Measurements from ENCODE around the gene CLIC3.

CLIC3 gene

DNA sequence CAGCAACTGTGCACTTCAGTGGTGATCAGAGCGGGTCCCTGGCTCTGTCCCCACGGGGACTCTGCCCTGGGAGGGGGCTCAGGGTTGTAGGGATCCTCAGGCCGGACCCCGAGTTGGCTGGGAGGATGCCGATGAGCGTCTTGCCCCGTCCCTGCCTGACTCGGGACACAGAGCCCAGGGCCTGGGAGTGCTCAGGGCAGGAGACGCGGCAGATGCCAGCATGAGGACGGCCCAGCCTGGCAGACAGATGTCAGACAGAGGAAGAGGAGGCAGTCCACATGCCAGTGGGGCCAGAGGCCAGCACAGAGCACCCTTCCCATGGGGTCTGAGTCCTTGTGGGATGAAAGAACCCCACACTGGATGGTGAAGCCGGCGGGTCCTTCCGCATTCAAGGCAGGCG lies 33.0 kb downstream of the CLIC3 start:
- DNase-seq = no peak

DNA sequence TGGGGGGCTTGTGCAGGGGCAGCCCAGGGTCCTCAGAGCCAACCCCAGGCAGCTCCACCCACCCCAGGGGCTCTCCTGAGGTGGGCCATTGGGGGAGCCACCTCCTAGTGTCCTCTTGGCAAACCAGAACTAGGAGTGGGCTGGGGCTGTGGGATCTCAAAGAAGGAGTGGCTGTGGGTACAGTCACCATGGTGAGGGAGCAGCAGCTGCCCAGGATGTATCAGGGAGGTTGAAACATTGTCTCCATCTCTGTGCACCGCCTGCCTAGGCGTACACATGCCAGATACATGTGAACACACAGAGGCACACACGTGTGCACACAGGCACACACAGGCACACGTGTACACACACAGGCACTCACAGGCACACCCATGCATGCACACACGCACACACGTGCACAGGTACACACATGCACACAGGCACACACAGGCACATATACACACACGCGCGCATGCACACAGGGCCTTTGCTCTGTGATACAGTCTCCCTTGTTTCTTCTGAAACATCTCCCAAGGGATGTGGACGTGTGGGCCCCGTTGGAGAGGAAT lies 33.6 kb downstream of the CLIC3 start:
- no peak for DNase-seq

DNA sequence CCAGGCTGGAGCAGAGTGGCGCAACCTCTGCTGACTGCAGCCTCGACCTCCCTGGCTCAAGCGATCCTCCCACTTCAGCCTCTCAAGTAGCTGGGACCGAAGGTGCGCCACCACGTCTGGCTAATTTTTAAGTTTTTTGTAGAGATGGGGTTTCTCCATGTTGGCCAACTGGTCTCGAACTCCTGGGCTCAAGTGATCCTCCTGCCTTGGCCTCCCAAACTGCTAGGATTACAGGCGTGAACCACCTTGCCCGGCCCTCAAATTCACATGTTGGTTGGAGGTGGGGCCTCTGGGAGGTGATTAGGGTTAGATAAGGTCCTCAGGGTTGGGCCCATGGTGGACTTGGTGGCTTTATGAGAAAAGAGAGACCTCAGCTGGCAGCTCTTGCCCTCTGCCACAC lies 34.2 kb downstream of the CLIC3 start:
- no peak for DNase-seq

DNA sequence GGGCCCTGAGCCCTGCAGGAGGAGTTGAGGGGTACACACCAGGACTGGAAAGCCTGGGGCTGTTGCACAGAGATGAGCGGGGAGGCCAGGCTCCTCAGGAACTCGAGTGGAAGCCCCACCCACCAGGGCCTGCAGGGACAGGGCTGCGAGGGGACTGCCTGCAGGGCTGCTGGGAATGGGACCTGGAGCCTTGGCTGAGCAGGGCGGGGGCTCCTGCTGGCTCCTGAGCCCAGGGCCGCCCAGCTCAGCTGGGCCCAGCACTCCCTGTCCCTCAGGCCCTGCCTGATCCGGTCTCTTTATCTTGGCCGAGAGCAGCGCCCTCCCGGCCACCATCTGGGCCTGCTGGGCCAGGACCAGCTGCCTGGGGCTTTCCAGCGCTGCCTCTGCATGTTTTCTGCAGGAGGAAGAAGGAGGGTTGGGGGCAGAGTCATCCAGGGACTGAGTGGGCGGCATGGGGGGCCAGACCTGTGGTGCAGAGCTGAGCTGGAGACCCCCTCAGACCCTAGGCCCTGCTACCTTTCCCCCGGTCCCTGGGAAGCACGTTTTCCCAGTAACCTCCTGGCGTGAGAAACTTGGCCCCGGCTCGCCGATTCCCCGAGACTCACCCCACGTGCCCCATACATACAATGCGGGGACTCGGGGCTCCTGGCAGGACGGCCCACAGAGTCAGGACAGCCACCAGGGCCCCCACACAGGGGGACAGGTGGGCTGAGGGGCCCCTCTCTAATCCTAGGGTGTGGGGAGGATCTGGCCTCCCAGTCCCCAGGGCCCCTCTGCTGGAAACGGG lies 34.9 kb downstream of the CLIC3 start:
- no peak for DNase-seq

DNA sequence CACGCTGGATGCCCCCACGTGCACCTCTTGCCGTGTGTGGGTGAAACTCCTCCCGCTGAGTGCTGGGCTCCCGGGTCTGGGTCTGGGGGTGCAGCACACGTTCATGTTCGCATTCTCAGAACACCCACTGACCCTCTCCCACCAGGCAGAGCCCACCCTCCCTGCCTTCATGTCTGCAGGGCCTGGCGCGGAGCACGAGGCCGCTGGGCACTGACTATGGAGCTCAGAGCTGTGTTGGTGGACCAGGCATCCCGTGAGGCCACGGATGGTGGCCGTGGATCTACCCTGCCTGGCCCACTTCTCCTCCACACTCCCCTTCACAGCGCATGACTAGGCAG lies 35.5 kb downstream of the CLIC3 start:
- DNase-seq = no peak

DNA sequence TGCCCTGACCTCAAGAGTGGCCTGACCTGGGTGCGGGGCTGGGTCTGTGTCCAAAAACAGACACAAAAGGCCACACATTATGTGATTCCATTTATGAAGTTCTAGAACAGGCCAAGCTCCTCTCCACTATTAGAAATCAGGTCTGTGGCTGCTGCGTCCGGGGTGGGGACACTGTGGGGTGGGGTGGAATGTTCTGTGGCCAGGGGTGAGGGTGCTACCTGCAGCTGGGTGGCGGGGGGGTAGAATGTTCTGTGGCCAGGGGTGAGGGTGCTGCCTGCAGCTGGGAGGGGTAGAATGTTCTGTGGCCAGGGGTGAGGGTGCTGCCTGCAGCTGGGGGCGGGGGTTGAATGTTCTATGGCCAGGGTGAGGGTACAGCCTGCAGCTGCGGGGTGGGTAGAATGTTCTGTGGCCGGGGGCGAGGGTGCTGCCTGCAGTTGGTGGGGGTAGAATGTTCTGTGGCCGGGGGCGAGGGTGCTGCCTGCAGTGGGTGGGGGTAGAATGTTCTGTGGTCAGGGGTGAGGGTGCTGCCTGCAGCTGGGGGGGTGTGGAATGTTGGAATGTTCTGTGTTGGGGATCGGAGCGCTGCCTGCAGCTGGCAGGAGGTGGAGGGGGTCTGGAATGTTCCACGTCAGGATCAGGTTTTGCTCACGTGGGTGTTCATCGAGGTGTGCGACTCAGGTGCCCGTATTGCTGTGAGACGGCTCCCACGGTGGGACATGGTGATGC lies 36.0 kb downstream of the CLIC3 start:
- no peak for DNase-seq

DNA sequence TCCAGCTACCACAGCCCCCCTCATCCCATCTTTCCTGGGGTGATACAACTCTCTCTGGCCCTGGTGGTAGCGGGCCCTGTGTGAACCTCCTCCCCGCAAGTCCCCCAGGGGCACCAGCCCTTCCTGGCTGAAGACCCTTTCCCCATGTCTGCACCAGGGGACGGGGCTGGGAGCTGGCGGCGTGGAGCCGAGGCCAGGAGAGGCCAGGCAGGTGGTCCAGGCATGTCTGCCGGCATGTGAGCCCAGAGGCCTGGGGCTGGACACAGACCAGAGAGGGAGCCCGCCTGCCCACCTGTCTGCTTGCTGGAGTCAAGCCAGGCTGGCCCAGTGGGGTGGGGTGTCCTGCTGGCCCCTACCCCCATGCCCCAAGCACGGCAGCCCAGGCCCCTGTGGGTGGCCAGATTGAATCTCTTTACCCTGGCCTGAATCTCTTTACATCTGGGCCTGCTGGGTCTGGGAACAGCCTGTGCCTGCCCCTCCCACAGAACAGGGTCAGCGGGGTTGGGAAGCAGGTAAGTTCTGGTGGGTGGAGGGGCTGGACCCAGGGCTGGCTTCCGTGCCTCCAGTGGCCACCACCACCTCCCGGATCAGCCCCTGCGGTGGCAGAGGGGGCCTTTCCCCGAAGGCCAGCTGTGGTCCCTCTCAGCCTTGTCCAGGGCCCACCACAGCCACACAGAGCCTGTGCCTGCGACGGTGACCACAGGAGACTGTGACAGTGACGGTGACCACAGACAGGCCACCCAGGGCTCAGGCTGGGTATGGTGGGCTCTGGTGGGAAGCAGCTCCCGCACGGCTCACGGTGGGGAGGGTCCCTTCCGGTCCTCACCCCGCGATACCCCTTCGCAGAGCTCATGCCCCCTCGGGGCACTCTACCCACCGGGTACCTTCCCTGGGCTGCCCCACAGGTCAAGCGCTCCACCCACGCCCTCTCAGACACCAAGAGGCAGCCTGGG lies 37.2 kb downstream of the CLIC3 start:
- DNase-seq = no peak

DNA sequence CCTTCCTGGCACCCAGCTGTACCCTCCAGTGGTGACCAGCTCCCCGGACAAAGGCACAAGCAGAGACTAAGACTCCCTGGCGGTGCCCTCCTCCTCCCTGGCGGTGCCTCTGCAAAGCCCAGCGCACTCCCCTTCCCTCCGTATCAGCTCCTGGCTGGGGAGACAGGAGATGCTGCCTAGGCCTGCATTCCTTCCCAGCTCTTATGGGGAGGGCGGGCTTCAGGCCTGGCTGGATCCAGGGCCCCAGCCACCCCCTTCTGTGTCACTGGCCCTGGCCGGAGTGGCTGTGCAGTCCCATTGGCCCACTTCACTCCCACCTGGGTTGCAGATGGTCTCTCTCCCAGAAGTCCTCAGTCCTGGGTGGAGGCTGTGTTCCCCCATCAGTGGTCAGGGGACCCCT lies 37.9 kb downstream of the CLIC3 start:
- no peak for DNase-seq

DNA sequence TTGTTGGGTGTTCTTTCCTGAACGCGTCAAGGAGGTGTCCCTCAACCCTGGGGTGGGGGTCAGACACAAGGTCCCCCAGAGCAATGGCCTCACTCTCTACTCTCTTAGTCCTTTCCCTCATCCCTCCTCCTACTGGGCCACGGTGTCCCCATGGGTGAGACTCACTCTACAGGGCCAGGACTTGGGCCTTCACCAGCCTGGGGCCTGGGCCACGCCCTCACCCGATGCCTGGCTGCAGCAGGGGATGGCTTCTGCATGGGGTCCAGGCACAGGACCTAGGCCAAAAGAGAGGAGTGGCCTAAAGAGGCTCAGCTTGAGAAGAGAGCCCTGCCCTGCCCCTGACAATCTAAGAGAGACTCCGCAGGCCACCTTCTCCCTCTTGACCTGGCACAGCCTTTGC lies 38.5 kb downstream of the CLIC3 start:
- no peak for DNase-seq

DNA sequence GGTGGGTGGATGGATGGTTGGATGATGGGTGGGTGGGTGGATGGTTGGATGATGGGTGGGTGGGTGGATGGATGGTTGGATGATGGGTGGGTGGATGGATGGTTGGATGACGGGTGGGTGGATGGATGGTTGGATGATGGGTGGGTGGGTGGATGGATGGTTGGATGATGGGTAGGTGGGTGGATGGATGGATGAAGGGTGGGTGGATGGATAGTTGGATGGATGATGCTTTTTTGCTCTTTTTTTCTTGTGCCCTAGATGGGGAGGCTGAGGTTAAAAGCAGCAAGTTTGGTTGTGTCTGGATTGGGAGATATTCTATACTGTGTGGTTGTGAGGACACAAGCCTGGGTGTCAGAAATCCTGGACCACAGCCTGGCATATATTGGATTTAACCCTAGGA lies 38.9 kb downstream of the CLIC3 start:
- no peak for DNase-seq

DNA sequence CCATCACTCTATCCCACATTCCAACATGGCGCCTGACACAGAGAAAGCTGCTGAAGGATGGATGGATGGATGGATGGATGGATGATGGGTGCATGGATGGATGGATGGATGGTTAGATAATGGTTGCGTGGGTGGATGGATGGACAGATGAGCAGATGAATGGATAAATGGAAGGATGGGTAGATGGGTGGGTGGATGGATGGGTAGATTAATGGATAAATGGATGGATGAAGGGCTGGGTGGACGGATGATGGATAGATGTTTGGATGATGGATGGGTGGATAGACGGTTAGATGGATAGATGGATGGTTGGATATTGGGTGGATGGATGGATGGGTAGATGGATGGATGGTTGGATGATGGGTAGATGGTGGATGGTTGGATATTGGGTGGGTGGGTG lies 39.8 kb downstream of the CLIC3 start:
- DNase-seq = no peak

DNA sequence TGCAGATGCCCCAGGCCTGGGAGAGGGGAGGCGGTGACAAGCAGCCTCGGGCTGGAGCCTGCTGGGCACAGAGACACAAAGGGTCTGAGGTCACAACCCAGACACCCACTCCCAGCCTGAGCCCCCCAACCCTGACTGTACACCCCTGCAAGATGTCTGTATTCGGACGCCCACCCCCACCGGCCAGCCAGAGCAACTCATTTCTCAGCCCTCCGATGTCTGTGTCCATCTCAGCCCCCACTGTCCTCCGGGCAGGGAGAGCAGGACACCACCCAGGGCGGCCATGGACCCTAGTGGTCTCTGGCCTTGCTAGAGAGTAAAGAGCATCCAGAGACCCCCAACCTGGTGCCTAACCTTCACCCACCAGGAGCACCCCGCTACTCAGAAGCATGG lies 40.4 kb downstream of the CLIC3 start:
- no peak for DNase-seq

DNA sequence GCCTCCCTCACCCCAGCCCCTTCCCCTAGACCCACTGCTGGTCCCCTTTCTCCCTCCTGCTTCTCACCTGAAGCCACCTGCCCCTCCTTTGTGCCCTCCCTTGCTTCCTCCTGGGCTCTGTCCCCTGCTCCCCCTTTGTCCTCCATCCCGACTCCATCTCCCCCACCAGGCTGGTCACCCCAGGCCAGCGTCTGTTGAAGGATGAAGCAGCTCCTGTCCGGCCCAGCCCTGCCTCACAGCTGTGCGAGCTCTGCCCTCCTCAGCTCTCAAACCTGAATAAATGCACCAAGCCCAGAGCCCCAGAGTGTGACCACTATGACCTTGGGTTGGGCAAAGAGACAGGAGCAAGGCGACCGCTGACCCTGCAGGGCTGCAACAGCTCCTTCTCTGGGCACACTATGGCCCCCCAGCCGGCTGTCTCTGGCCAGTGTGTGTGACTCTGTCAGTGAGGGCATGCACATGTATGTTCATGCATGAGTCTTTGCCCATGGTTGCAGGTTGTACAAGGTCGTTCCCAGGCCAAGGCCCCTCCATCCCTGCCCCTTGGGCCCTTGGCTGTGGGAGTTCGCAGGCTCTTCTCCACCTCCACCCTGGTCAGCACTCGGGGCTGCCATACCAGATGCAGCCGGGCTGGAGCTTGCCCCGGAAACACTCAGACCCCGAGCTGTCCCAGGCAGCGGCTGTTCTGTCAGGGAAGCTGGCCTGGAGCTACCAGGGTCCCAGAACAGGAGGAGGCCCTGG lies 41.0 kb downstream of the CLIC3 start:
- DNase-seq = no peak

DNA sequence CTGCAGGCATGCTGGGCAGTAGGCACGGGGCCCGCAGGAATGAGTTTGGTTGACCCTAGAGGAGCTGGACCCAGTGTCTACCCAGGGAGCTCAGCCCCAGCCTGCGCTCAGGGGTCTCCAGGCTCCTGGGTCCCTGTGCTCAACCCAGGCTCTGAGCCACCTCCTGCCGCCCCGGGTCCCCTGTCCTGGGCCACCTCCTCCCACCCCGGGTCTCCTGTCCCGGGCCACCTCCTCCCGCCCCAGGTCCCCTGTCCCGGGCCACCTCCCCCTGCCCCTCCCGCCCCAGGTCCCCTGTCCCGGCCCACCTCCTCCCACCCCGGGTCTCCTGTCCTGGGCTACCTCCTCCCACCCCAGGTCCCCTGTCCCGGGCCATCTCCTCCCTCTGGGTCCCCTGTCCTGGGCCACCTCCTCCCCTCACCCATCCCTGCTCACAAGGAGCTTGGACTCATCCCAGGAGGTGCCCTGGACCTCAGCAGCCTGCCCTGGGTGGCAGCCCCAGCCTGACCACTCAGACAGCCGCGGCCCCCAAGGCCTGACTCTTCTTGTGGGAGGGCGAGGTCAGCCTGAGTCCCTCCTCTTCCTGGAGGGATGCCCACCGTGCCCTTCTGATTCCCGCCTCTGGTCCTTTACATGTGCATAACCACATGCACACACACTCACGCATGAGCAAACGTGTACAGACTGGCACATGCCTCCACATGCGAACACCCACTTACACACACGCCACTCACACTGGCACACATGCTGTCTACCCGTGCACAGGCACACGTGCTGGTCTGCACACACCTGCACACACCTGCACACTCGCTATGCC lies 41.9 kb downstream of the CLIC3 start:
- no peak for DNase-seq

DNA sequence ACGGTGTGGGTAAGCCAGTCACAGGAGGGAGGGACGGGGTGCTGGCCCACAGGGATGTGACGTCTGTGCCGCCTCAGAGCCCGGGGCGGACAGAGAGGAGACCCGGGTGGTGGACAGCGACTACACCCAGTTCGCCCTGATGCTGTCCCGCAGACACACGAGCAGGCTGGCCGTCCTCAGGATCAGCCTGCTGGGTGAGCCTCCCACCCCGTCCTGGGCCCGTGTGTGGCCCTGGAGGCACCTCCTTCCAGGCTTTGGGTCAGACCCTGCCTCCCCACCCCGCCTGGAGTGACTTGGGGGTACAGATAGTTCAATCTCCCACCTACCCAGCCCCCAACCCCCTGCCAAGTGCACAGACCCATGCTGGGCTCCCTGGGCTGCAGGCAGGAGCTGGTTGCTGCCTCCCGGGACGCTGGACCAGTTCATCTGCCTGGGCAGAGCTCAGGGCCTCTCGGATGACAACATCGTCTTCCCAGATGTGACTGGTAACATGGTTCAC lies 42.5 kb downstream of the CLIC3 start:
- DNase-seq = no peak

DNA sequence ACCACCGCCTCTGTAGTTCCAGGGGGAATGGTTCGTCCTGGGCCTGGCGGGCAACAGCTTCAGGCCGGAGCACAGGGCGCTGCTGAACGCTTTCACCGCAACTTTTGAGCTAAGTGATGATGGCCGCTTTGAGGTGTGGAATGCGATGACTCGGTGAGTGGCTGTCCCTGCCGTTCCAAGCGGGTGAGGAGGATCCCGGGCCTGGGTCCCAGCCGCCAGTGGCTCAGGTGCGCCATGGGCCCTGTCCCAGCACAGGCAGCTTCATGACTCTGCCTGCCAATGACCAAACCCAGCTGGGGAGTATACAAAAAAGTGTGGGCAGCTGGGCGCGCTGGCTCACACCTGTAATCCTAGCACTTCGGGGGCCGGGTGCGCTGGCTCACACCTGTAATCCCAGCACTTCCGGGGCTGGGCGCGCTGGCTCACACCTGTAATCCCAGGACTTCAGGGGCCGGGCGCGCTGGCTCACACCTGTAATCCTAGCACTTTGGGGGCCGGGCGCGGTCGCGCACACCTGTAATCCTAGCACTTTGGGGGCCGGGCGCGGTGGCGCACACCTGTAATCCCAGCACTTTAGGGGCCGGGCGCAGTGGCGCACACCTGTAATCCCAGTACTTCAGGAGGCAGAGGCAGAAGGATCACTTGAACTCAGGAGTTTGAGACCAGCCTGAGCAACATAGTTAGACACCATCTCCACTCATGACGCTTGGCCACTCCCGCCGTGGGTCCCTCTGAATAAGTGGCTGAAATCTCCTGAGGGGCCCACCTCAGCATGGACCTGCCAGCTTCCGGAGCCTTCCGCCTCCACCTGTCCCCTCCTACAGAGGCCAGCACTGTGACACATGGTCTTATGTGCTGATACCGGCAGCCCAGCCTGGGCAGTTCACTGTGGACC lies 43.2 kb downstream of the CLIC3 start:
- no peak for DNase-seq

DNA sequence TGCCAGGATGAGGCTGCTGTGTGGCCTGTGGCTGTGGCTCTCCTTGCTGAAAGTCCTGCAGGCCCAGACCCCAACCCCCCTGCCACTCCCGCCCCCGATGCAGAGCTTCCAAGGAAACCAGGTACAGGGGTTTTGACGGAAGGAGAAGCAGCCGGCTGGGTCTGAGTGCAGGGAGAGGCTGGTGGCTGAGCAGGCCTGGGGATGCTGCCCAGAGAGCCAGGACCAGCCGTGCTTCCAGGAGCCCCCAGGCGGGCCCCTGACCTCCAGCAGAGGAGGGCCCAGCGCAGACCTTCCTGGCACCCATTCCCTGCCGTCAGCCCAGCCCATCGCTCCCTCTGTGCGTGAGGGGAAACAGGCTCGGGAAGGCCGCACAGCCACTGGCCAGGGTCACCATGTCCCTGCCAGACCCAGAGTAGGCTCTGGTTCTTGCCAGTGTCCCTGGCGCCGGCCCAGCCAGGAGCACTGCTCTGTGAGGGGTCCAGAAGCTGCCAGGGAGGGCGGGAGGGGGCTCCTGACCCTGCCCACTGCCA lies 44.0 kb downstream of the CLIC3 start:
- DNase-seq = no peak

DNA sequence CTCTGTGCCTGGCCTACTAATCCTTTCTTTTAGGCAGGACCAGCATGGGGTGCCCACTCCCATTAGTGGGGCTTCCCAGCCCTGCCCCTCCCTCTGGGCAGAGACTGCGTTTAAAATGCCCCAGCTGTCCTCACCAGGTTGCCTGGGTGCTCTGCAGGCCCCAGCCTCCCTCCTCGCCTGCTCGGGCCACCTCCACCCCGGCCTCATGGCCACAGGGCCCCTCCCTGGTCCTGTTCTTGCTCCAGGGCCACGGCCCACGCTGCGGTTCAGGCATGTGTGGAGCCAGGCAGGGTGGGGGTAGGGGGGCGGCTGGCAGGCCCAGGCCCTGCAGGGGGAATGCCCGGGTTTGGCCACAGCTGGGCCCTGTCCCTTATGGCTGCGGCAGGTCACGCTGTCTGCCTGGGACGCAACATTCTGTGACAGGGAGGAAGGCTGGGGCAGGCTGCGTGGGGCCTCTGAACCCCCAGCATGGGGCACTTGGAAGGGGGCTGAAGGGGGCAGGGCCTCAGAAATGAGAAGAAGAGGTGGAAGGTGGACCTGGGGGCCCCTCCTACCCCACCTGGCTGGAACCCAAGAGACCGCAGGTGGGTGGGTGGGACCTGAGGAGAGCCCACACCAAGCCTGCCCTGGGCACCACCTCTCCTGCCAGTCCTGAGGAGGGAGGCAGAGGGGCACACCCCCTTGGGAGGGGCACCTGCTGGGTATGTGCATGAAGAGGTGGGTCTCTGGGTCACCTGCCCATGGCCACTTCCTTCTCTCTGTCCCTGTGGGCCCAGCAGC lies 44.6 kb downstream of the CLIC3 start, which contains the start of gene LCN12:
Gene LCN12, plus strand, starts transcription at position 733 of the 780 bp plus-strand sequence. CDS start 55 bp downstream, outside the sequence.
- DNase-seq = no peak

DNA sequence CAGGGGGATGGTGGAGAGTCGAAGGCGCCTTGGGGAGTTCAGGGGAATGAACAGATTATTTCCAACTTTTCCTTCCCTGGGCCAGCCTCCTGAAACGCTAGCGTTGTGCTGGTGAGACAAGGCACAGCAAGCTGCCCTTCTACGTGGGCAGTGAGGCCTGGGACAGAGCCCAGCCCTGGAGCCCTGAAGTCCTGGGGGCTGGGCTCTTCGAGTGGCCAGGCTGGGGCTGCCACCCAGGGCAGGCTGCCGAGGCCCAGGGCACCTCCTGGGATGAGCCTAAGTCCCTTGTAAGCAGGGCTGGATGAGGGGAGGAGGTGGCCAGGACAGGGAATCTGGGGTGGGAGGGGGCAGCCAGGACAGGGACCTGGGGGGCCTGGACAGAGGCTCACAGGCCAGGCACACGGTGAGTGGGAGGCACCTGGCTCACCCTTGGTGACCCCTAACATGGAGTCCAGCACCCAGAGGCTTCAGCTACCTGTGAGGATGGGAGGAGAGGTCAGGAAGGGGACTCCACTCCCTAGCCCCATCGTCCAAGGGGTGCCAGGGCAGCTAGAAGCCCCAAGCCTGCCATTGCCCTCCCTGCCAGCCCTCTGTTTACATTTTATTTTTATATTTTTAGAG lies 45.6 kb downstream of the CLIC3 start:
- no peak for DNase-seq
